Right lung (tissue), 5 donors: ENCODE results near the gene NR2F1-AS1. TPM values are rescaled to one million over a fixed set of nuclear protein-coding genes. Genes with fewer than 3 reads are reported as not detected.
"Not testable (repeated sequence)": the region's sequence is repeated elsewhere in the genome, so short reads cannot be mapped to it uniquely, and the experiment has no call there.

Experiments
- DNase-seq, 2 donors: peaks; one replicate each; pipeline ENCODE4 v3.0.0-alpha.2; 2013
- polyA plus RNA-seq, 5 donors: library from polyadenylated mRNA; unstranded; fragments of 120-200 nt; gene quantifications; one replicate each; pipeline versions ENCODE4 v1.2.1 to v1.2.3, GENCODE V29; 2013; ENCODE audit warnings: inconsistent platforms in 1 of 5, low replicate concordance in 1 of 5; ENCODE audit not compliant: insufficient read length in 5 of 5, insufficient read depth in 1 of 5

Gene NR2F1-AS1
- polyA plus RNA-seq, 5 donors: 37.7 to 62.4 (median 59.3) TPM

DNA sequence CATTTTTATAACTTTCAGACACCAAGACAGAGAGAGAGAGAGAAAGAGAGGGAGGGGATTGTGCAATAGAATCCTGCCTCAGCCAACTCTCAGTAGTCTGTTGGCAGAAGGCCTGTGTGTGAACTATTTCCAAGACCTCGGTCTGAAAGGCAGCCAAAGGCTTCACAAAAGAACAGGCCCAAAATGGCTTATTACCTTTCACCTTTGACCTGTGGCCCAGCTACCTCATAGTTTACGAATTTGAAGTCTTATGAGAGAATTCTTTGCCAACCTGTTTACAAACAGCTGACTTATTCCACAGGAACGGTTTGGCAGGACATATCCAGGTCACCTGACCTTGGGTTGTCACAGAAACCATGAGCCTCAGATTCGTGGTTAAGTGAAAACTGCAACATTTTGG is 48.6 kb downstream of the NR2F1-AS1 start:
- DNase-seq: peak; percentile 91 to 92

DNA sequence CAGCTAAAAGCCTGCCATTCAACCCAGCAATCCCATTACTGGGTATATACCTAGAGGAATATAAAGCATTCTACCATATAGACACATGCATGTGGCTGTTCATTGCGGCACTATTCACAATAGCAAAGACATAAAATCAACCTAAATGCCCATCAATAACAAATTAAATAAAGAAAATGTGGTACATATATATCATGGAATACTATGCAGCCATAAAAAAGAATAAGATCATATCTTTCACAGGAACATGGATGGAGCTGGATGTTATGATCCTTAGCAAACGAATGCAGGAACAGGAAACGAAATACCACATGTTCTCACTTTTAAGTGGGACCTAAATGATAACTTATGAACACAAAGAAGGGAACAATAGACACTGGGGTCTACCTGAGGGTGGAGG is 59.2 kb downstream of the NR2F1-AS1 start:
- not testable (repeated sequence) for DNase-seq

DNA sequence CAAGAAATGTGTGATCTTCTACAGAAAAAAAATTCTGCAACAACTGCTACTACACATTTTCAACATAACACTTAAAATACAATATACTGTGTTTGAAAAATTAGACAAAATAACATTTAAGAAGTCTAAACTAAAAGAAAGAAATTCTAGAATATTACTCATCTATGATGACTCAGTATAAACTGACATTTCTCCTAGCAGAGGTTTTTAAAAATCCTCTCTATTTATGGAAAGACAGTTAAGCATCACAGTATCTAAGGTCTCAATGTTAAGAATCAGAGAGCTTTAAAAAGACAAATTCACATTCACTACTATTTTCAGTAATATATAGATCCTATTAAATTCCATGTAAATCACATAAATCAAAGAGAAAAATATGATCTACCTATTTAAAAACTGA is 61.3 kb downstream of the NR2F1-AS1 start:
- no peak for DNase-seq

DNA sequence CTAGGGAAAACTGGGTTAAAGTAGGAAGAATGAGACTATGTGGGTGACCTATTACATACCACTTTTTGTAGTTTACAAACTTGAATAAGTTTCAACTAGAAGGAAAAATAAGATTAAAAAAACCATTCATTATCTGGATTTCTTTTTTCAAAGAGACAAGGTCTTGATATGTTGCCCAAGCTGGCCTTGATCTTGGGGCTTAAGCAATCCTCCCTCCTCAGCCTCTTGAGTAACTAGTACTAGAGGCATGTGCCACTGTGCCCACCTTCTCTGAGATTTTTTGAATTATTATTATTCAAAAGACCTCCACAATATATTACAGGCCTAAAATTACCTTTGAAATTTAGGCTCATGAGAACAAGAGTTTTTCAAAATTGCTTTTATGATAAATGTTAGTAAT is 63.2 kb downstream of the NR2F1-AS1 start:
- DNase-seq: no peak

DNA sequence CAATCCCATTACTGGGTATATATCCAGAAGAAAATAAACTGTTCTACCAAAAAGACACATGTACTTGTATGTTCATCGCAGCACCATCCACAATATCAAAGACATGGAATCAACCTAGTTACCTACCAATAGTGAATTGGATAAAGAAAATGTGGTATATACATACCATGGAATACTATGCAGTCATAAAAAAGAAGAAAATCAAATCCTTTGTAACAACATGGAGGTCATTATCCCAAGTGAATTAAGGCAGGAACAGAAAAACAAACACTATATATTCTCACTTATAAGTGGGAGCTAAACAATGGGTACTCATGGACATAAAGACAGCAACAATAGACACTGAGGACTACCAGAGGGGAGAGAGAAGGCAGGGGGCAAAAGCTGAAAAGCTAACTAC is 67.7 kb downstream of the NR2F1-AS1 start:
- DNase-seq: no peak

DNA sequence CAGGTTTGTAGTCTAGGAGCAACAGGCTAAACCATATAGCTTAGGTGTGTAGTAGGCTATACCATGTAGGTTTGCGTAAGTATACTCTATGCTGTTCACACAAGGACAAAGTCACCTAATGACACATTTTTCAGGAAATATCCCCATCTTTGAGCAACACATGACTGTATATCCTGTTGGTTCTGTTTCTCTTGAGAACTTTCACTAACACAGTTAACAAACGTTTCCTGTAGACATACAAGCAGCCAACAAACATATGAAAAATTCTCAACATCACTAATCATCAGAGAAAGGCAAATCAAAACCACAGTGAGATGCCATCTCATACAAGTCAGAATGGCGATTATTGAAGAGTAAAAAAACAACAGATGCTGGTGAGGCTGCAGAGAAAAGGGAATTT is 68.2 kb downstream of the NR2F1-AS1 start:
- DNase-seq: no peak

DNA sequence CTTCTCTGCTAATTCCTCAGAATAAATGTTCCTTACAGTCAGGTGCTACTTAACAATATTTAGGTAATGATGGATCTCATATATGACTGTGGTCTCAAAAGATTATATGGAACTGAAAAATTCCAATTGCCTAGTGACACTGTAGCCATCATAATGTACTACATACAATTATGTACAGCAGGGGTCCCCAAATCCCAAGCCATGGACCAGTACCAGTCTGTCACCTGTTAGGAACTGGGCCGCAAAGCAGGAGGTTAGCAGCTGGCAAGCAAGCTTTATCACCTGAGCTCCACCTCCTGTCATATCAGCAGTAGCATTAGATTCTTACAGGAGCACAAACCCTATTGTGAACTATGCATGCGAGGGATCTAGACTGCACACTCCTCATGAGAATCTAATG is 69.6 kb downstream of the NR2F1-AS1 start:
- DNase-seq: no peak

DNA sequence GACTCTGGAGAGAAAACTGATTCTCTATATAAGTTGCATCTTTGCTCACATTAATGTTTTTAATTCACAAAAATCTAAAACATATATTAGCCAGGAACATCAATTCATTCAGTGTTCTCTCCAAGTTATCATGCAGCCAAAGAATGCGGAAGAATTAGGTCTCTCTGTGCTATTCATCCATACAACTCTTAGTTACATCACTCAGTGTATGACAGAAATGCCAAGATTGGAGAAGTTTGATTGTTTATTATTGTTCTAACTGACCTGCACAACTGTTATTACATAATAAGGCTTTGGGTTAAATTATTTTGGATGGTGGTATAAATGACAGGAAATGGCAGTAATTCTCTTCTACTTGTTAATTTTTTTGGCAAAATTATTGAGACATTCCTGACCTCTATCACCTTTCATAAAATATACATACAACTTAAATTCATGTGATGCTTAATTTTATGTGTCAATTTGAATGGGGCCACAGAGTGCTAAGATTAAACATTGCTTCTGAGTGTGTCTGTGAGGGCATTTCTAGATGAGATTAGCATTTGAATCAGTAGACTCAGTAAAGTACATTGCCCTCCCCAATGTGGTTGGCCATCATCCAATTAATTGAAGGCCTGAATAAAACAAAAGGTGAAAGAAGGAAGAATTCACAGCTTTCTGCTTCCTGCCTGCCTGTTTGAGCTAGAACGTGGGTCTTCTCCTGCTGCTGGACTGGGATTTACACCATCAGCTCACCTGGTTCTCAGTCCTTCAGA is 70.2 kb downstream of the NR2F1-AS1 start:
- DNase-seq: no peak

DNA sequence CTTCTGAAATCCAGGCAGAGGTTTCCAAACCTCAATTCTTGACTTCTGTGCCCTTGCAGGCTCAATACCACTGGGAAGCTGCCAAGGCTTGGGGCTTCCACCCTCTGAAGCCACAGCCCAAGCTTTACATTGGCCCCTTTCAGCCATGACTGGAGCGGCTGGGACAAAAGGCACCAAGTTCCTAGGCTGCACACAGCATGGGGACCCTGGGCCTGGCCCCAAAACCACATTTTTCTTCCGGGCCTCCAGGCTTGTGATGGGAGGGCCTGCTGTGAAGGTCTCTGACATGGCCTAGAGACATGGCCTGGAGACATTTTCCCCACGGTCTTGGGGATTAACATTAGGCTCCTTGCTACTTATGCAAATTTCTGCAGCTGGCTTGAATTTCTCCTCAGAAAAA is 75.5 kb downstream of the NR2F1-AS1 start:
- not testable (repeated sequence) for DNase-seq

DNA sequence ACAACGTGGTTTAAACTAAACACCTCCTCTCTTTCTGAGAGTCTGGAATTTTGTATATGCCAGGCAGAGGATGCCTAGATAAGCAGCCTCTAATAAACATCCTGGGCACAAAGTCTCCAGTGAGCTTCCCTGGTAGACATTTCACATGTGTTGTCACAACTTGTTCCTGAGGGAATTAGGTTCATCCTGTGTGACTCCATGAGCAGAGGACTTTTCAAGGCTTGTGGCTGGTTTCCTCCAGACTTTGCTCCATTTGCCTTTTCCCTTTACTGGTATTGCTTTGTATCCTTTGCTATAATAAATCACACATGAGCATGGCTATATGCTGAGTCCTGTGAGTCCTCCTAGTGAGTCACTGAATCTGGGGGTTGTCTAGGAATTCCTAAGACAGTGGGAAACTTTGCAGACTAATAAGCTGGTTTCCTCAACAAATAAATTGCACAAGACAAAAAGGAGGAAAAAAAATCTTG is 77.4 kb downstream of the NR2F1-AS1 start:
- DNase-seq: no peak

DNA sequence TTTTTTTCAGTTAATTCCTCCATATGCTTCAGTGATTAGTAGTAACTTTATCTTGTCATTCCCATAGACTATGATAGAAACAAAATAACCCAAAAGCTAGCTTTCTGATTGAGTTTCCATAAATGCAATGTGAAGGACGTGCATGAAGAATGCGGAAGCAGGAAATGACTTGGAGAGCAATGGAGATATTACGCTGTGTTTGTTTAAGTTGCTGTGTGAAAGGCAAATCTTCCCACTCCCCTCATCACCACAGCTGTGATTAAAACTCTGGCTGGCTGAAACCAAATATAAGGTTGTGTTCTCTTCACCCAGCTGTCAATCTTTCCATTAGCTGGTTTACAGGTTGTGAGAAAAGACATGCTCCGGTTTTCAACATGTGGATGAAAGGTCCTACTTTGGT is 83.9 kb downstream of the NR2F1-AS1 start:
- no peak for DNase-seq

DNA sequence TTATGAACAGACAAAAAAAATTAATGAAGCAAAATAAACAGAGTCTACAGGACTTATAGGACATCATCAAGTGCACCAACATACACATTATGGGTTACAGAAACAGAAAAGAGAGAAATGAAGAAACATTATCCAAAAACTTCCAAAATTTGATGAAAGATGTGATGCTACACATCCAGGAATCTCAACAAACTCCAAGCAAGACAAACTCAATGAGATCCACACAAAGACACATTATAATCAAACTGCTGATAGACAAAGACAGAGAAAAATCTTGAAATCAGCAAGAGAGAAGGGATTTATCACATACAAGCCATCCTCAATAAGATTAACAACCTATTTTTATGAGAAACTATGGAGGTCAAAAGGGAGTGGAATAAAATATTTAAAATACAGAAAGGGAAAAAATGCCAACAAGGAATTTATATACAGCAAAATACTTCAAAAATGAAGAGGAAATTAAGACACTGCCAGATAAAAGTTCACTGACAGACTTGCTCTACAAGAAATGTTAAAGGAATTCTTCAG is 101.0 kb downstream of the NR2F1-AS1 start:
- DNase-seq: no peak

DNA sequence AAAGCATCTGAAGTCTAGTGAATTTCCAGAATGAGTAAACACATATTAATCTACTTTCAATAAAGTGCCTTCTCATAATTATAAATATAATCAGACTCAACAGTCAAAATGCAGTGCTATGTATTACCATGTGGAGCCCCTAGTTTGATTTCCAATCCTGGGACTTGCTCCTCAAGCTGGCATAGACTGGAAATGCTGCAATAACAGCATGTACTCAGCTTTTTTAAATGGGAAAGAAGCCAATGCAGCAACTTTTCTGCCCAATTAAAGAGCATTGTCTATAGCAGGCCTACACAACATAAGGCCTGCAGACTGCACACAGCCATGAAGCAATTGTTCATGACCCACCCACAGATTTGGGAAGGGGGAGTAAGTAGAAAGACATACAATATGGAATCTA is 103.2 kb downstream of the NR2F1-AS1 start:
- no peak for DNase-seq

DNA sequence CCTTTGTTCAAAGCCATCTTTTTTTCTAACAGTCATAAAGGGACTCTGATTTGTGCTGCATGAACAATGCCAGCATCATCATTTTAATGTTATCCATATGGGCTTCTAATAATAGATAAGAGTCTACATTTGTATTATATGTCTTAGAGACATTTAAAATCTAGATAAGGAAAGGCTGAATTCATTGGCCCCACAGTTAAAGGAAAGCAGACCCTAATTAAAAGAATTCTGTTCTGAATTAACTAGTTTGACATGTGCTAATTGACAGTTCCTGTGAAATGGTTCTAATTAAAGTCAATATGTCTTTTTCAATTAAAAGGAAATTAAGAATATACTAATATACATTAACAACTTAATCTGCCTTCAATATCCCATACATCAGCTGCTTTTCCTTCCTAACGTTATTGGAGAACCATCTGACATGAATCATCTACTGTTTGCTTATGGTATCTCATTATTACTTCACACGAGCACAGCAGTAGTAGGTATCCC is 104.7 kb downstream of the NR2F1-AS1 start:
- no peak for DNase-seq

DNA sequence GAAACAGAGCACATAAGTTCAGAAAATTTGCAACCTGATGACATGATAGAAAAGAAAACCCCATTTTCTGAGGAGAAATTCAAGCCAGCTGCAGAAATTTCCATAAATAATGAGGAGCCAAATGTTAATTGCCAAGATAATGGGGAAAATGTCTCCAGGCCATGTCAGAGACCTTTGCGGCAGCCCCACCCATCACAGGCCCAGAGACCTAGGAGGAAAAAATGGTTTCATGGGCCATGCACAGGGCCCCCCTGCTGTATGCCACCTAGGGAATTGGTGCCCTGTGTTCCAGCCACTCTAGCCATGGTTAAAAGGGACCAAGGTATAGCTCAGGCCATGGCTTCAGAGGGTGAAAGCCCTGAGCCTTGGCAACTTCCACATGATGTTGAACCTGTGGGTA is 118.1 kb downstream of the NR2F1-AS1 start:
- no peak for DNase-seq

DNA sequence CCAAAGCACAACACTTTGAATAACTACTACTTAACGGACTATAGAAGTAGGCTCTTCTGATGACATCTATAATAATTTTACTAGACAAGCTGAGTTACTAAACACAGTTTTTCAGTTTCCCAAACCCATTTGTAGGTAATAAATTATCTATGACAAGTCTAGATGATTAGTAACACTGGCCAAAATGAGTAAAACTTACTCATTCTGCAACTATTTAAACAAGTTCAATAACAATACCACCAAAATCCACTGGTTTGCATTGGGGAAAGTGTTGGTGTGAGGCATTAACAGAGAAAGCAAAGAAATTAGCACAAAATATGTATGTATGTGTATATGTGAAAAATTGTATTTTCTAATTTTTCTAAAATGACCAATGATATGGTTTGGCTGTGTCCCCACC is 119.3 kb downstream of the NR2F1-AS1 start:
- DNase-seq: no peak

DNA sequence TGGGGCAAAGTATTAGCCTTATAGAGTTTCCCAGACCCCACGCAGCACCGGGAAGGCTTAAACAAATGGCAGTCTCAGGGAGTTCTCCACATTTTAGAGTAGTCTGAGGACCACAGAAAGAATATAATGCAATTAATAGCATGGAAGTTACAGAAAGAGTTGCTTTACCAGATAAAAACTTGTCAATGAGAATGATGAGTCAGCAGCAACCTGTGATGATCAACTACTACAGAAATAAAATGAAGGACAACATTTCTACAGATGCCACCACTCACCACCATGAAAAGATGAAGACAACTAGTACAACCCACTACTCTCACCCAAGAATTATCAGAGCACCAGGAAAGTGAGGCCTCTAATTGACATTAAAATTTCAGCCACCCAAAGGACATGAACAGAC is 120.7 kb downstream of the NR2F1-AS1 start:
- DNase-seq: no peak

DNA sequence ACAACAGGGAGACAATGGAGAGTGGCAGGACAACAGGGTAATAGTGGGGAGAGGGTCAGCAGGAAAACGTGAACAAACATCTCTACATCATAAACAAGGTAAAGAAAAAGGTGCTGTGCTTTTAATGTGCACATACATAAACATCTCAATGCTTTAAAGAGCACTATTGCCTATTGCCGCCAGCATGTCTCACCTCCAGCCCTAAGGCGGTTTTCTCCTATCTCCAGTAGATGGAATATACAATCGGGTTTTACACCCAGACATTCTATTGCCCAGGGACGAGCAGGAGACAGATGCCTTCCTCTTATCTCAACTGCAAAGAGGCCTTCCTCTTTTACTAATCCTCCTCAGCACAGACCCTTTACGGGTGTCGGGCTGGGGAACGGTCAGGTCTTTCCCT is 124.2 kb downstream of the NR2F1-AS1 start:
- not testable (repeated sequence) for DNase-seq

DNA sequence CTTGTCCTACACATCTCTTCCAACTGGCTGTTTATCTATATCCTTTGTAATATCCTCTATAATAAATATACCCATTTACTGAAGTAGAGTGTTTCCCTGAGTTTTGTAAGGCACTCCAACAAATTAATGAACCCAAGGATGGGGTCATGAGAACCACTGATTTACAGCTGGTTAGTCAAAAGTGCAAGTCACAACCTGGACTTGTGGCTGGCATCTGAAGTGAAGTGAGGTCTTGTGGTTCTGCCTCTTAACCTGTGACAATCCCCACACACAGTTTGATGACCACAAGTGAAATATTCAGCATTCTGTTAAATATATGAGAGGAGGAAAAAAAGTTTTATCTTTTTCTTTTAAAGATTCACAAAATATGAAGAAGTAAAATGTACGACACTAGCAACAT is 126.1 kb downstream of the NR2F1-AS1 start:
- no peak for DNase-seq

DNA sequence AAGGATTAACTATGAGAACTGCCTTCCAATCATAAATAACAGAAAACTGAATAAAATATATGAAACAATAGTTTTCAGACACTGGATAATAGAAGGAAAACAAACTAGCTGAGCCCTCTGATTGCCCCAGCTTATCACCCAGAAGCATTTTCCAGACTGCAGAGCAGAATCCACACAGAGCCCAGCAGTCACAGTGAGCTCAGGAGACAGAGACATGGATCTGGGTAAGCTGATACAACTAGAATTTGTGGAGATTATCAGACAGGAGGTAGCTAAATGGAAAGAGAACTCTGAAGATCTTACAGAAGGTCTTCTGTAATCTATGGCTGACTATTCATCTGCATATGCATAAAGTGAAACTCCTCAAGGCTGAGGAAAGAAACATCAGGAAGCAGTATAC is 128.8 kb downstream of the NR2F1-AS1 start:
- no peak for DNase-seq

DNA sequence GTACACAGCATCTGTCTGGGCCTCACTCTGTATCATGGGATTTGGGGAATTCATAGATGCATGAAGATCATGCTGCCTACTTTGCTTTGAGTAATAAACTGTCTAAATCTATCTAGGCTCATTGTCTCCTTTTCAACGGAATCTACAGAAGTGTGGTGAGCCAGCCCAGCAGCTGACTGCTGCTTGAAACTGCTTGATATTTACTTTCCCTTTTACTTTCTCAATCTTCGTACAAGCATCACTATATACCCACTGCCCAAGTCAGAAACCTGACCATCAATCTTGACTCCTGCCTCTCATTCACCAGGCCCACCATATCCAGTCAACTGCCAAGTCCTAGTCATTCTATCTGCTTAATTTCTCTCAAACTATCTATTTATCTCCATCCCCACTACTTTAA is 142.9 kb downstream of the NR2F1-AS1 start:
- DNase-seq: no peak

DNA sequence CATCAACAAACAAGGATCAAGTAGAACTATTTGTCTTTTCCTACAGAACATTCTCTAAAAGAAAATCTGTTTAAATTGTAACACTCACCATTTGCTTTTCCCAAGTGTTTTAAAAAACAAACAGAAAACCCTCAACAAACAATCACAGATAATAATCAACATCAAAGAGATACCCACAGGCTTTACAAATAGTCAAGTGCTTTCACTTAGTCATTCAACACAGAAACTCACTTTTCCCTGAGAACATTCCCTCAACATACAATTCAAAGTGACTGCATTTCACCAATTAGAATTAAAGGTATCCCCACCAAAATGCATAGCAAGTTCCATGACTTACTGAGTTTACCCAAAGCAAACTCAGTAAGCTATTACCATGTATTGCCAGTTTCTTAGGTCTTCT is 144.9 kb downstream of the NR2F1-AS1 start:
- no peak for DNase-seq

DNA sequence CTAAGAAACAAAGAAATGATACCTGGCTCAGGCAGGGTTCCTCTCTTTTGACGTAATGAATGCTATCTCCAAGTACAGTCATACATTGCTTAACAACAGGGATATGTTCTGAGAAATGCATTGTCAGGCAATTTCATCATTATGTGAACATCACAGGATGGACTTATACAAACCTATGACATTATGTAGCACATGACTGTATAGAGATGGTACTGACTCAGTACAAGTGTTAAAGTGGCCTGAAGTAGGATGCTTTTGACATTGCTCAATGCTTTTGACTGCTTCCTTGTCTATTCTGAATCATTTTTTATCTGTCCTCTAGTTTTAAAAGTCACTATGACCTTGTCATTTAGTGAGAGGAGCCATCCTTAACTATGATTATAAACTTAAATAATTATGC is 147.6 kb downstream of the NR2F1-AS1 start:
- no peak for DNase-seq

DNA sequence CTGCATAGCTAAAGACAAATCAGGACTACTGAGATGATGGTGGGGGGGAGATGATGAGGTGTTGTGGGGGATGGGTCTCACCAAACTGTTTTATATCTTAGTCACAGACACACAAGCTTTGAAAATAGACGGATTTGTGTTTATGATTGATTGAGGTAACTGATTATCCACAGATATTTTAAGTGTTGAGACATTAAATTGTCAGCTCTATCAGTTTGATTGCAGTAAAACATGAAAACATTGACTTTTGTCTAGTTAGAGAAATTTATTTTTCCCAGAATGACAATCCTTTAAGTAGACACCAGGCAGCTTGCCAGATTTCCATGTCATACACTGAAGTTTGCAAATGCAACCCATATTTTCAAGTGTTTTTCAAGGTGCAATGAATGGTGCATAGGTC is 149.8 kb downstream of the NR2F1-AS1 start:
- peak in 1 of 2 donors; percentile 42 for DNase-seq
